TTC549 (cell line): ENCODE measurements around the gene STK17A.
"Not testable (repeated sequence)": the region's sequence is repeated elsewhere in the genome, so short reads cannot be mapped to it uniquely, and the experiment has no call there.

Experiments
- FAIRE-seq: peaks from 2 replicates; lab custom pipeline; 2012; peaks lifted over from hg19 to GRCh38; lab: Jason Lieb, UNC

The STK17A gene

GRCh38 chr7:43658718-43659548 lies 76.0 kb downstream of the STK17A start:
- FAIRE-seq, result no peak

- no peak for FAIRE-seq
Observed at GRCh38 chr7:43659549-43659896, 76.6 kb downstream of the STK17A start.

GRCh38 chr7:43660141-43660540 lies 77.2 kb downstream of the STK17A start:
- FAIRE-seq, result no peak

- no peak for FAIRE-seq
Observed at GRCh38 chr7:43664681-43665080, 81.8 kb downstream of the STK17A start.

GRCh38 chr7:43666938-43667337 lies 84.0 kb downstream of the STK17A start:
- FAIRE-seq, result no peak

- FAIRE-seq, result no peak
Observed at GRCh38 chr7:43668035-43668434, 85.1 kb downstream of the STK17A start.

GRCh38 chr7:43669286-43670081 lies 86.6 kb downstream of the STK17A start:
- FAIRE-seq, result no peak

- FAIRE-seq, result no peak
Observed at GRCh38 chr7:43671521-43671920, 88.6 kb downstream of the STK17A start.

GRCh38 chr7:43673243-43673976 lies 90.5 kb downstream of the STK17A start:
- not testable (repeated sequence) for FAIRE-seq

- no peak for FAIRE-seq
Observed at GRCh38 chr7:43674559-43675436, 91.9 kb downstream of the STK17A start.
